Subcutaneous adipose tissue (tissue), 4 donors: ENCODE measurements around the gene SLC39A3. TPM values are rescaled to one million over a fixed set of nuclear protein-coding genes. Genes with fewer than 3 reads are reported as not detected.

Experiments used
- CTCF ChIP-seq: fragments of 450-650 bp; IDR thresholded peaks from one replicate; pipeline ENCODE4 v1.5.1; 2016; ENCODE audit warnings: low read depth, mild to moderate bottlenecking, control low read depth, antibody characterized with exemption, moderate library complexity
- total RNA-seq, 4 donors: library from RNA; depleted of rRNA; stranded (reverse); fragments of >200 nt; gene quantifications; one replicate each; pipeline ENCODE4 v1.1.0, GENCODE V29; 2016

Gene SLC39A3
- total RNA-seq, 4 donors from 2014 or later: 15.2 to 25.4 (median 21.3) TPM

DNA sequence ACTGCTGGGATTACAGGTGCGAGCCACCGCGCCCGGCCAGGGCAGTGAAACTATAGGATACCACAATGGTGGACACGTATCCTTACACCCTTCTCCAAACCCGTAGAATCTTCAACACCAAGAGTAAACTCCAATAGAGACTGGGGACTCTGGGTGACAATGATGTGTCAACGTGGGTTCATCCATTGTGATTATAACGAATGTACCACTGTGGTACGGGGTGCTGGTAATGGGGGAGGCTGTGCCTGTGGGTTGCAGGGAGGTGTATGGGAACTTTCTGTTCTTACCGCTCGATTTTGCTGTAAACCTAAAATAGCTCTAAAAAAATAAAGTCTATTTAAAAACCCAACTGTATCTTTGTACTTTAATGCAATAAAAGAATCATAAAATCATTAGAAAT is 49.0 kb downstream of the SLC39A3 start:
- TF ChIP-seq CTCF: no peak

DNA sequence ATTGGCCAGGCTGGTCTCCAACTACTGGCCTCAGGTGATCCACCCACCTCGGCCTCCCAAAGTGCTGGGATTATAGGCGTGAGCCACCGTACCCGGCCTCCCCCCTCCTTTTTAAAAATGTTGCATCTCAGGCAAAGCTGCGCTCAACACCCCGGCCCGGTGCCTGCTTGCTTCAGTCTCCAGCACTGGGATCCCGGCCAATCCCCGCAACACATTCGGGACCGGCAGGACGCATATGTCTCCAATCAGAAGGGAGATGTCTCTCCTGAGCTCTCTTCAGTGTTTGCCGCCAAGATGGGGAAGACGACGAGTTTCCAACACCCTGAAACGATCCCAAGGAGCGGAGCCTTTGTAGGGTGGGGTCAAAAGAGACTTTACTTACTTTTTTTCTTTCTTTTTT is 53.5 kb downstream of the SLC39A3 start:
- no peak for TF ChIP-seq CTCF

GRCh38 chr19:2685204-2685704 is 54.6 kb downstream of the SLC39A3 start:
- TF ChIP-seq CTCF: no peak

- no peak for TF ChIP-seq CTCF
Measured at GRCh38 chr19:2683430-2684003, 56.3 kb downstream of the SLC39A3 start.

Other genes starting within 250 kb of the SLC39A3 start
- gene GNG7, start 37.3 kb downstream of the SLC39A3 start, total RNA-seq: 1 to 10 TPM in 2 of 4 donors, under 1 TPM in 2; 0.16 to 3.6 (median 0.82) TPM
- gene DIRAS1, start 18.6 kb downstream of the SLC39A3 start, total RNA-seq: under 1 TPM in 3 of 4 donors, not detected in 1; 0.16 to 0.85 (median 0.44) TPM
- 10 to 100 TPM; 14.8 to 43.1 (median 24.2) TPM for gene SGTA, start 43.3 kb upstream of the SLC39A3 start, total RNA-seq
- gene THOP1, start 45.5 kb upstream of the SLC39A3 start, total RNA-seq: 10 to 100 TPM; 10.4 to 23.2 (median 21.5) TPM
- 1 to 10 TPM; 2.4 to 7.0 (median 3.0) TPM for gene ZNF554, start 79.9 kb upstream of the SLC39A3 start, total RNA-seq
- gene ZNF555, start 101.5 kb upstream of the SLC39A3 start, total RNA-seq: 1 to 10 TPM; 4.1 to 8.5 (median 6.1) TPM
- not detected for gene ZNF556, start 127.3 kb upstream of the SLC39A3 start, total RNA-seq
- 1 to 10 TPM; 2.9 to 5.5 (median 3.5) TPM for gene ZNF57, start 160.9 kb upstream of the SLC39A3 start, total RNA-seq
- gene ZNF77, start 205.0 kb upstream of the SLC39A3 start, total RNA-seq: 1 to 10 TPM; 2.1 to 6.0 (median 3.1) TPM
- 1 to 10 TPM in 1 of 4 donors, not detected in 3; 1.8 TPM for gene TLE6, start 237.5 kb upstream of the SLC39A3 start, total RNA-seq